K562 (cell line): Measurements from ENCODE around the gene CDC20.

Source experiments
- ELF1 ChIP-seq: fragments of 200-800 bp; sonication (Bioruptor generic); IDR thresholded peaks from 2 replicates; pipeline ENCODE4 v1.6.1; 2016; ENCODE audit warnings: missing genetic modification characterization, missing compliant biosample characterization
- FOS ChIP-seq: IDR thresholded peaks from 3 replicates; pipeline ENCODE4 v1.6.1; 2011; ENCODE audit not compliant: insufficient read length; ENCODE audit errors: extremely low read depth
- JUN ChIP-seq, 2 experiments: sonication (generic) in 1 of 2; formaldehyde crosslinking in 1 of 2; IDR thresholded peaks; 2 replicates each; pipeline versions ENCODE4 v1.6.1 to v1.8.0; 2012 to 2022; ENCODE audit warnings: borderline replicate concordance in 2 of 2, mild to moderate bottlenecking in 2 of 2, improper control_type of control experiment in 1 of 2, low read depth in 1 of 2, low read length in 1 of 2, missing genetic modification reagents in 1 of 2
- ZBTB7A ChIP-seq: IDR thresholded peaks from 2 replicates; pipeline ENCODE4 v1.6.1; 2011; ENCODE audit warnings: low read depth, mild to moderate bottlenecking, low read length, moderate library complexity, borderline replicate concordance; ENCODE audit not compliant: control insufficient read depth
- ZBTB8A ChIP-seq: fragments of 450-650 bp; IDR thresholded peaks from 2 replicates; pipeline ENCODE4 v1.6.1; 2018; ENCODE audit warnings: mild to moderate bottlenecking, moderate library complexity; ENCODE audit not compliant: partially characterized antibody
- ZNF133 ChIP-seq: fragments of 250-450 bp; sonication (Bioruptor Pico); IDR thresholded peaks from 2 replicates; pipeline ENCODE4 v1.4.0; 2020; ENCODE audit warnings: mild to moderate bottlenecking
- TF ChIP-seq, protein P1 (sequence below): fragments of 250-450 bp; sonication (Bioruptor Pico); IDR thresholded peaks from 2 replicates; pipeline ENCODE4 v1.4.0; 2020
- TF ChIP-seq, protein P2 (sequence below), 3 experiments: IDR thresholded peaks in 2 of 3; conservative IDR thresholded peaks in 1 of 3; 2 replicates each; pipeline ENCODE4 v1.5.1; 2011 to 2012; ENCODE audit warnings: low read length in 3 of 3, mild to moderate bottlenecking in 3 of 3, control low read depth in 2 of 3, improper control_type of control experiment in 1 of 3, inconsistent platforms in 1 of 3, low read depth in 1 of 3, mixed read lengths in 1 of 3, moderate library complexity in 1 of 3; ENCODE audit not compliant: insufficient read depth in 2 of 3

DNA sequence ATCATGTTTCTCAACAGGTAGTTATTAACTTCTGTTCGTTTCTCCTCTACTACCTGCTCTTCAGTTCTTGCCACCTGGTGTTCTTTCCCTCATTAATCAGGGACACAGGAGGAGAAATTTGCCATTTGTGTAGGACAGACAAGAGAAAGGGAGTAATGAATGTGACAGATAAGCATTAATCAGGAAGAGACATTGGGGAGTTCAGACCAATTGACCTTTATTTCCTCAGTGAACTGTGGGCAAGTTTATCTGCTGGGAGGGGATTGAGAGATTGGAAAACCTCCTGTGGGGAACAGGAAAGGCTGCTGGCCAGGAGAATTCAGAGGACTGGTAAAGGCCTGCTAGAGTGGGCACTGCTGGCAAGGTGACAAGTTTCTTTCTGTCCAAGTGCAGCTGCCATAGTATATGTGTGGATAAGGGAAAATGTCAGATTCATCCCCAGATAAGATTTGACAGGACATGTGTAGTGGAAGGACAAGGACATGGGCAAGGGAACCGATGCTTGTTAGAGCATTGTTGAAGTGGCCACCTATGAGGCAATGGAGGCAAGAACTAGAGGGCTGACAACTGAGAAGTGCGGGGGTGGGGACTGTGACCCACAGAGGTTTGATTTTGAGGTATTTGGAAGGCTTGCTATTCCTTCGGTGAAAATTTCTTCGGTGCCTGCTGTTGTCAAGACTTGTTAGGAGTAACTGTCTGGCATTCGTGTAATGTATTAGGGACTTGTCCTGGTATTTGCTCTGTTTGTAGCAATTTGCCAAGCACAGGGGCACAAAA, 43.5 kb downstream of the CDC20 start:
- TF ChIP-seq ELF1 (tag) (no peak), JUN (IDR thresholded peaks at IDR 0.05; ENCODE audit: borderline replicate concordance, low read depth, low read length) (no peak), JUN (CRISPR knock-in tag; IDR thresholded peaks at IDR 0.05; ENCODE audit: borderline replicate concordance) (no peak), ZBTB8A (no peak), ZNF133 (CRISPR knock-in tag) (no peak), ZBTB7A (no peak), FOS (no peak)
- TF ChIP-seq, protein P1, sequence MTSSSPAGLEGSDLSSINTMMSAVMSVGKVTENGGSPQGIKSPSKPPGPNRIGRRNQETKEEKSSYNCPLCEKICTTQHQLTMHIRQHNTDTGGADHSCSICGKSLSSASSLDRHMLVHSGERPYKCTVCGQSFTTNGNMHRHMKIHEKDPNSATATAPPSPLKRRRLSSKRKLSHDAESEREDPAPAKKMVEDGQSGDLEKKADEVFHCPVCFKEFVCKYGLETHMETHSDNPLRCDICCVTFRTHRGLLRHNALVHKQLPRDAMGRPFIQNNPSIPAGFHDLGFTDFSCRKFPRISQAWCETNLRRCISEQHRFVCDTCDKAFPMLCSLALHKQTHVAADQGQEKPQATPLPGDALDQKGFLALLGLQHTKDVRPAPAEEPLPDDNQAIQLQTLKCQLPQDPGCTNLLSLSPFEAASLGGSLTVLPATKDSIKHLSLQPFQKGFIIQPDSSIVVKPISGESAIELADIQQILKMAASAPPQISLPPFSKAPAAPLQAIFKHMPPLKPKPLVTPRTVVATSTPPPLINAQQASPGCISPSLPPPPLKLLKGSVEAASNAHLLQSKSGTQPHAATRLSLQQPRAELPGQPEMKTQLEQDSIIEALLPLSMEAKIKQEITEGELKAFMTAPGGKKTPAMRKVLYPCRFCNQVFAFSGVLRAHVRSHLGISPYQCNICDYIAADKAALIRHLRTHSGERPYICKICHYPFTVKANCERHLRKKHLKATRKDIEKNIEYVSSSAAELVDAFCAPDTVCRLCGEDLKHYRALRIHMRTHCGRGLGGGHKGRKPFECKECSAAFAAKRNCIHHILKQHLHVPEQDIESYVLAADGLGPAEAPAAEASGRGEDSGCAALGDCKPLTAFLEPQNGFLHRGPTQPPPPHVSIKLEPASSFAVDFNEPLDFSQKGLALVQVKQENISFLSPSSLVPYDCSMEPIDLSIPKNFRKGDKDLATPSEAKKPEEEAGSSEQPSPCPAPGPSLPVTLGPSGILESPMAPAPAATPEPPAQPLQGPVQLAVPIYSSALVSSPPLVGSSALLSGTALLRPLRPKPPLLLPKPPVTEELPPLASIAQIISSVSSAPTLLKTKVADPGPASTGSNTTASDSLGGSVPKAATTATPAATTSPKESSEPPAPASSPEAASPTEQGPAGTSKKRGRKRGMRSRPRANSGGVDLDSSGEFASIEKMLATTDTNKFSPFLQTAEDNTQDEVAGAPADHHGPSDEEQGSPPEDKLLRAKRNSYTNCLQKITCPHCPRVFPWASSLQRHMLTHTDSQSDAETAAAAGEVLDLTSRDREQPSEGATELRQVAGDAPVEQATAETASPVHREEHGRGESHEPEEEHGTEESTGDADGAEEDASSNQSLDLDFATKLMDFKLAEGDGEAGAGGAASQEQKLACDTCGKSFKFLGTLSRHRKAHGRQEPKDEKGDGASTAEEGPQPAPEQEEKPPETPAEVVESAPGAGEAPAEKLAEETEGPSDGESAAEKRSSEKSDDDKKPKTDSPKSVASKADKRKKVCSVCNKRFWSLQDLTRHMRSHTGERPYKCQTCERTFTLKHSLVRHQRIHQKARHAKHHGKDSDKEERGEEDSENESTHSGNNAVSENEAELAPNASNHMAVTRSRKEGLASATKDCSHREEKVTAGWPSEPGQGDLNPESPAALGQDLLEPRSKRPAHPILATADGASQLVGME (CRISPR knock-in tag), result no peak
- TF ChIP-seq, protein P2, sequence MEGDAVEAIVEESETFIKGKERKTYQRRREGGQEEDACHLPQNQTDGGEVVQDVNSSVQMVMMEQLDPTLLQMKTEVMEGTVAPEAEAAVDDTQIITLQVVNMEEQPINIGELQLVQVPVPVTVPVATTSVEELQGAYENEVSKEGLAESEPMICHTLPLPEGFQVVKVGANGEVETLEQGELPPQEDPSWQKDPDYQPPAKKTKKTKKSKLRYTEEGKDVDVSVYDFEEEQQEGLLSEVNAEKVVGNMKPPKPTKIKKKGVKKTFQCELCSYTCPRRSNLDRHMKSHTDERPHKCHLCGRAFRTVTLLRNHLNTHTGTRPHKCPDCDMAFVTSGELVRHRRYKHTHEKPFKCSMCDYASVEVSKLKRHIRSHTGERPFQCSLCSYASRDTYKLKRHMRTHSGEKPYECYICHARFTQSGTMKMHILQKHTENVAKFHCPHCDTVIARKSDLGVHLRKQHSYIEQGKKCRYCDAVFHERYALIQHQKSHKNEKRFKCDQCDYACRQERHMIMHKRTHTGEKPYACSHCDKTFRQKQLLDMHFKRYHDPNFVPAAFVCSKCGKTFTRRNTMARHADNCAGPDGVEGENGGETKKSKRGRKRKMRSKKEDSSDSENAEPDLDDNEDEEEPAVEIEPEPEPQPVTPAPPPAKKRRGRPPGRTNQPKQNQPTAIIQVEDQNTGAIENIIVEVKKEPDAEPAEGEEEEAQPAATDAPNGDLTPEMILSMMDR (IDR thresholded peaks at IDR 0.05 in 2 of 3, conservative IDR thresholded peaks at IDR 0.05 in 1 of 3; ENCODE audit: insufficient read depth in 2 of 3, low read depth in 1 of 3, low read length in 3 of 3), result no peak
